GM08714 (cell line): ENCODE data around the gene FLVCR2.
"Not testable (repeated sequence)": the region's sequence is repeated elsewhere in the genome, so short reads cannot be mapped to it uniquely, and the experiment has no call there.

Experiments used
- H3K4me3 ChIP-seq: fragments of 200-500 bp; sonication (Bioruptor generic); 2 replicates; pipeline ENCODE4 v1.5.1; 2014; ENCODE audit warnings: mild to moderate bottlenecking, low read length, inconsistent platforms
- ZNF274 ChIP-seq: IDR thresholded peaks from 2 replicates; pipeline ENCODE4 v1.6.1; 2012; ENCODE audit warnings: mild to moderate bottlenecking, low read depth, low read length

Gene FLVCR2

GRCh38 chr14:75667099-75667765, 88.8 kb downstream of the FLVCR2 start:
- H3K4me3 ChIP-seq = no peak overlapping the region
- no peak for TF ChIP-seq ZNF274

GRCh38 chr14:75672605-75673192, 94.3 kb downstream of the FLVCR2 start:
- no peak for TF ChIP-seq ZNF274
- no peak overlapping the region for H3K4me3 ChIP-seq

GRCh38 chr14:75673345-75674035, 95.1 kb downstream of the FLVCR2 start:
- no peak overlapping the region for H3K4me3 ChIP-seq
- TF ChIP-seq ZNF274 = no peak

GRCh38 chr14:75675265-75675960, 97.0 kb downstream of the FLVCR2 start:
- H3K4me3 ChIP-seq = no peak overlapping the region
- TF ChIP-seq ZNF274 = no peak

- TF ChIP-seq ZNF274 = no peak
- no peak overlapping the region for H3K4me3 ChIP-seq
These were observed 107.5 kb downstream of the FLVCR2 start for GRCh38 chr14:75685910-75686309.

- TF ChIP-seq ZNF274 = no peak
- no peak overlapping the region for H3K4me3 ChIP-seq
These were observed 110.6 kb downstream of the FLVCR2 start for GRCh38 chr14:75689012-75689411.

GRCh38 chr14:75690010-75690409, 111.6 kb downstream of the FLVCR2 start:
- no peak overlapping the region for H3K4me3 ChIP-seq
- TF ChIP-seq ZNF274 = no peak

GRCh38 chr14:75695025-75695424, 116.6 kb downstream of the FLVCR2 start:
- not testable (repeated sequence) for H3K4me3 ChIP-seq

GRCh38 chr14:75697386-75697785, 119.0 kb downstream of the FLVCR2 start:
- no peak overlapping the region for H3K4me3 ChIP-seq
- TF ChIP-seq ZNF274 = no peak
